ENCODE results near the gene NOD1.
"Not testable (repeated sequence)": the region's sequence is repeated elsewhere in the genome, so short reads cannot be mapped to it uniquely, and the experiment has no call there.

NOD1 gene

DNA sequence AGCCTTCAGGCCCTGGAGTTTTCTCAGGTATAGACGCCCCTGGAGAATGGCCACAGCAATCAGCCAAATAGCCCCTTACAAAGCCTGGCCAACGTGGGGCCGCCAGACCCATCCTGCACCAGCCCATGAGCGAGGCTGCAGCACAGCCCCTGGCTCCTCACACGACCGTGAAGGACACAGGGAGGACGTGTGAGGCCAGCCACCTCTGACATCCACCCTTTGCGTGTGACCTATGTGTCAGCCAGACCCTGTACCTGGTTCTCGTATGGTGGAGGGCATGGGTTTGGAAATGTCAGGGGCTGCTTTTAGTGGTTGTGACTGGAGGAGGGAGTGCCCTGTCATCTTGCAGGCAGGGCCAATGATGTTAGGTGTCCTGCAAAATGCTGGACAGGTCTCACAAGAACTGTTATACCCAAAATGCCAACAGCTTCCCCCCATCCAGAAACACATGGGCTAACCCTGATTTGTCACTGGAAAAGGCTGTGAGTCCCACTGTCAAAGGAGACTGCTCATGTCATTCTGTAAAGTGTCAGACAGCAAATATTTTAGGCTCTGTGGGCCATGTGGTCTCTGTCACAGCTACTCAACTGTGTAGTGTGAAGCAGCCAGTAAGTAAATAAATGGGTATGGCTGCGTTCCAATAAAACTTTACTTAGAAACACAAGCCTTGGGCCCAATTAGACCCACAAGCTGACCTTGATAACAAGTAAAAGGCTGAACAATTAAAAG, 30.0 kb downstream of the NOD1 start:
- DNase-seq: no peak

DNA sequence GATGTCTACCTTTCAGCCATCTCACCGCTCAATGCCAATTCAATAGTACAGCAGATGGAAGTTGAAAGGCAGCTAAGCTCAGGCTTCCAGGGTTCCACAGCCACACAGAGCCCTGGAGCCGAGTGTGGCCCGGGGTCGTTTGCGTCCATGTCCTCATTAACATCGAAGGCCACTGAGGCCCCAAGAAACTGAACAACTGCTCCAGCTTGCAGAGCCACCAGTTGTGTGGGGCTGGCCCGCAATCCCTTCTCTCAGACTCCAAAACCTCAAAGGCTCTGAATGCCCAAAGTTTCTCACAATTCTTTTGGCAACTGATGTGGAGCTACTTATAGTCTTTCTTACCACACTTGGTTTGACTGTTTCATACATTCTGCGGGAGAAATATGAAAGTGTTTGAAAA, 31.1 kb downstream of the NOD1 start:
- no peak for DNase-seq

DNA sequence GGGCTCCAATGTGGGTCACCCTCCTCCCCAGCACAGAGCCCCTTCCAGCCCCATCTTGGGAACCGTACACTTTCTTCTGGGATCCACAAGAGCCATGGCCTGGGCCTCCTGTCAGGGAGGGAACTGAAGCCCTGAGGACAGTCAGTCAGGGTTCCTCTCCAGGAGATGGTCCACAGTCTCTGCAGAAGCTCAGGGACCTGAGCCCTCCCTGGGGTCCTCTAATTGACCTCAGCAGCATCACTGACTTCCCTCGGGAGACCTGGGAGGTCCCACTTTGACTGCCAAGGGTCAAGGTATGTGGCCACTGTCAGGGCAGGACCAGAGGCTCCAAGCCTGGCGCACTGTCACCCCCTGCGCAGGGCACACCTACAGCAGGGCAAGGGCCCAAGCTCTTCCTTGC, 32.3 kb downstream of the NOD1 start:
- no peak for DNase-seq

DNA sequence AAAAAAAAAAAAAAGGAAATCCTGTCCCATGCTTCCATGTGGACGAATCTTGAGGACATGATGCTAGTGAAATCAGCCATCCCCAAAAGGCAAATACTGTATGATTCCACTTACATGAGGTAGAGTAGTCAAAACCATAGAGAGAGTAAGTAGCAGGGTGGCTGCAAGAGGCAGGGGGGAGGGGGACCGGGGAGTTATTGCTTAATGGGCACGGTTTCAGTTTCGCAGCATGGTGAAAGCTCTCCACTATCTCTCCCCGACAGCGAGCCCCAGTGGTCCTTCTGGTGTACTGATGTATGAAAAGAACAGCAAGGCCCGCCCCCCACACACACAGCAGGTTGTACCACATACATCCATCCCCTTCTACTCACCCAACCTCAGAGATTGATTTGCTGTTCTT, 32.8 kb downstream of the NOD1 start:
- DNase-seq: peak; percentile 64 to 76

DNA sequence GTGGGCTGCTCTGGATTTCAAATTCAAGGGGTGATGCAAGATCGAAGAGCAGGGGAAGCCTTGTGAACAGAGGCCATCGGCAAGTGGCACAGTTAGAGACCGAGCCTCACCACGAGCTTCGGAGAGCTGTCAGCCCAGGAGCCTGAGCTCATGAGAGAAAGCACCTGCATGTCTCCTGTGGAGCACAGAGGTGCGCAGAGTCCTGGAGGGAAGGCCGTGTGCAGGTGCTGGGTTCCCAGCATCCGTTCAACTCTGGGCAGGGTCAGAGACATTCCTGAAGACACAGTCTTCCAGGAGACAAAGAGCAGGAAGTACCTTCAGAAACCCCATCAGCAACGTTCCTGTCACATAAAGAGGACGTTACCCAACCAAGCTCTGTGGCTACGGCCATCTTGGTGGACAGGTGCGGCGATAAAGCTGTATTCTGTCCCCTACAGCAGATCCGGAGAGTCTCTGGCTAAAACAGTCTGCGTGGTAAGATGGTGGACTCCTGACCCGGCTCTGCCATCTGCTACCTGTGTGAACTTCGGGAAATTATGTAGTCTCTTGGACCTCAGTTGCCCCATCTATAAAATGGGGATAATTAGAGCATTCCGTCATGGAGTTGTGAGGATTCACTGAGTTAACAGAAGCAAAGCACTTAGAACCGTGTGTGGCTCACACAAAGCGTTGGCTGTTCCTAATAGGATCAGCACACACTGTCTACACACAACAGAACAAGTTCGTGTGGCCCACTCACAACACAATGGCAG, 40.6 kb downstream of the NOD1 start:
- no peak for DNase-seq

DNA sequence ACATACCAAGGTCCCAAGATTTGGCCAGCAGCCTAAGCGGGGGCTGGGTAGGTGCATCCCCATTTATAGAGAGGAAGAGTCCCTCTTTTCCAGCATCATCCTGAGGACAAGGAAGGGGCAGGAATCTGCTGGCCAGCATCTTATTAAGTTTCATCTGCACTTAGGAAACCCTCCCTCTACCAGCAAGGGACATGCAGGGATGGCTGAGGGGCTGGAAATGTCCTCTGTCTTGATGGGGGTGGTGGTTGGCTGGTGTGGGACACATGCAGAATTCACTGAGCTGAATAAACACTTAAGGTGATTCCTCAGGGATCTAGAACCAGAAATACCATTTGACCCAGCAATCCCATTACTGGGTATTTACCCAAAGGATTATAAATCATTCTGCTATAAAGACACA, 42.1 kb downstream of the NOD1 start:
- DNase-seq: no peak

DNA sequence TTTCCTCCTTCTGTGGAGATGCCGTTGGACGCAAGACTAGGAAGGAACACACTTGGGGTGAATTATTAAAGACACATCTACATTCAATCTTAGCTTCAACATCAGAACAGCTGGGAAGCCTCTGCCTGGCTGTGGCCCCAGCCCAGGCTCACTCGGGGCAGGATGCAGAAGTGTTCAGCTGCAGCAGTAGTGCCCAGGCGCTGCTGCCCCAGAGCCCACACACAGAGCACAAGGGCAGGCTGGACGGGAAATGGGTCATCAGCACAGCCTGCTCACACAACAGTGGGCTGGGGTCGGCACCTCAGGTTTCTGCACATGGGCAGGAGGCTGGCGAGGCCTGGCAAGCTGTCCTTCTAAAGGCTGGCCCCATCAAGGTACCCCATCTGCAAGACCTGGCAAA, 42.5 kb downstream of the NOD1 start:
- no peak for DNase-seq

DNA sequence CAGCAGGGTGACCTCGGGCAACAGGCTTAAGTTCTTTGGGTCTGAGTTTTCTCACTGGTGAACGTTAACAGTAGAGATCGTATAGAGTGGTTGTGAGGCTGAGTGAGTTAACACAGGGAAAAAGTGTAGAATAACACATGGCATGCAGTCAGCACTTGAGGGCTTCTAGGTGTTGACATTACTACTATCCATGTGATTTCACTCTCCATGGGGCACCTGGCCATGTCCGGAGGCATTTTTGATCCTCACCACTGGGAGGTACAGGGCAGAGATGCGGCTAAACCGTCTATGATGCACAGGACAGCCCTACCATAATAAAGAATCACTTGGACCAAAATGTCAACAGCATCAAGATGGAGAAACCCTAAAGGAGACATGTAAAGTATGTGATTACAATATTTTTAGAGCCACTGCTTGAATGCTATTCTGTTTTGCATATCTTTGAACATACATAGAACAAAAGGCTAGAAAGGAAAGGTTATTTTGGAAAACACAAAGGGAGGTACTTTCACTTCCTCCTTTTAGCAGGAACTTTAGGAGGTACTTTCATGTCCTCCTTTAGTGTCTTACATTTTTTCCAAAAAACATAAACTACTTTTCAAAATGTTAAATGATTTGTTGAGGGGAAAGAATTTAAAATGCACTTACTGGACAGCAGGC, 44.3 kb downstream of the NOD1 start:
- no peak for DNase-seq

DNA sequence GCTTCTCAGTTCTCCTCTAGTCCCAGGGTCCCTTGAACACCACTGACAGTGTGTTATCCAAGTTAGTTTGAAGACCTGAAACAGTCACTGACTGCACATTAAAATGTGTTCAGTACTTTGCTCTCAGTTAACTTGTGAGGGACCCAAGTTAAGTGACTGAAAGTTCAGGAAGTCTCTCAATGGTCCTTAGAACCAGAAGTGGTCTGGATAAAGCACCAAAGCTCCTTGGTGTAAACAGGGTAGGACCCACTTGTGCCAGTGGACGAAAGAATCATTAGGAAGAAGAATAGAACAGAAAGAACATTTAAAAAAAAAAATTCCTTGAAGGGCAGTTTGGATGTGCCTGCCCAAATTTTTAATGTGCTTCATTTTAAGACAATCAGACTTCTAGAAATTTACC, 45.1 kb downstream of the NOD1 start:
- DNase-seq: no peak

DNA sequence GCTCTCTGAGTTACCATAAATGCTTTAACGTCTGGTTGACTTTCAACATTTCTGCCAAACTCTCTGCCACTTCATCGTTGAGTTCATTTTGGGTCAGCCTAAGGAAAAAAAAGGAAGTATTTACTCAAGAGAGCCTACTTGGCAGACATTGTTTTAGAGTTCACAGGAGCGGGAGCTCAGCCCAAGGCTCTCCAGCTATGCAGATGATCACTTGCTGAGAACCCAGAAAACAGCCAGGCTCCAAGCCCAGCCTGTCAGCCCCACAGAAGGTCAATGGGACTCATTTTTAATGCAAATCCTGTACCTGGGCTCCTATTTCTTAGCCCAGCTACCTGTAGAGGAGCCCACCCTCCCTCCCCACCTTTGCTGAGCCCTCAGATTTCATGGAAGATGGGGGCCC, 45.5 kb downstream of the NOD1 start:
- DNase-seq: no peak

DNA sequence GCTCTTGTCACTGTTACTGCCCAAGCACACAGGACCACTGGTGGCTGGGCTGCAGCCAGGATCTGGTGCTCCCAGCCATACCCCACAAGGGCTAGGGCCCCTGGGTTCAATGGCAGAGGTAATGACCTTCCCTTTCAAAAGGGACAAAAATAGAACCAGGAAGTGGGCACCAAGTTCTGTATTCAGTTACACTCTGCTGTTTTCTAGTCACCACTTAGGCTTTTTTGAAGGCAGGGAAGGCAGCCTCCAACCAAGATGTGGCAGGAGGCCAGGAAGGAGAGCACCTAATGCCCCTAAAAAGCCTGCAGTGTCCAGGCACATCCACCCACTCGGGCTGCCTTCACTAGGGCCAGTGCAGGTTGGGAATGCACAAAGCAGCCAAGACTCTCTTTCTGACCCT, 47.8 kb downstream of the NOD1 start:
- no peak for DNase-seq

DNA sequence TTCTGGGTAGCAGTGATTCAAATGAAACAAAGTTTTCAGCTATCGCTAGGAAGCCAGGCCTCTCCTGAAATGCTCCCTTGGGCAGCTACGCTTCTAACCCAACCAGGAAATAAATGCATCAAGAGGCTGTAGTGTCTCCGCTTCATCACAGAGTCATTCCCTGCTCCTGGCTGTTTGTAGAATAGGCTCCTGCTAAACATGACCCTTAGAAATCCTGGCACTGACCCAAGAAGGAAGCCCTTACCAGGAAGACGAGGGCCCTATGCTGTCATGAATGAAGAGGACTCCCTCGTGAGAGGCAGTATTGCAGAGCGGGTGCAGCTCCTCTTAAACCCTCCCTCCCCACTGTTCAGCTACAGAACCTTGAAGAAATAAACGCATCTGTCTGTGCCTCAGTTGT, 48.3 kb downstream of the NOD1 start:
- DNase-seq: no peak

DNA sequence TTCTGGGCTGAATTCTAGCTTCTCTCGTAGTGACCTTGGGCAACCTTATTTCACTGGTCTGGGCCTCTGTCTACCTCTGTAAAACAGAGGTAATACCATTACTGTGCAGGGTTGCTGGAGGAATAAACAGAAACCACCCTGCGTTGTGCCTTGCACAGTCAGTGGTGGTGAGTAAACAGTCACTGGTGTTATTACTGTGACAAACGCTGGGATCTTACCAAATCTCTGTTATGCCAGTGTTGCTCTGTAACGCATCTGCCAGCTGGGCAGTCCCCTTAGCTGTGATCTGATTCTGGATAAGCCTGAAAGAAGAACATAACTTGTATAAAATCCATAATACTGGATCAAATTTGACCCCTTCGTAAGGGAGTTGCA, 49.4 kb downstream of the NOD1 start:
- no peak for DNase-seq

DNA sequence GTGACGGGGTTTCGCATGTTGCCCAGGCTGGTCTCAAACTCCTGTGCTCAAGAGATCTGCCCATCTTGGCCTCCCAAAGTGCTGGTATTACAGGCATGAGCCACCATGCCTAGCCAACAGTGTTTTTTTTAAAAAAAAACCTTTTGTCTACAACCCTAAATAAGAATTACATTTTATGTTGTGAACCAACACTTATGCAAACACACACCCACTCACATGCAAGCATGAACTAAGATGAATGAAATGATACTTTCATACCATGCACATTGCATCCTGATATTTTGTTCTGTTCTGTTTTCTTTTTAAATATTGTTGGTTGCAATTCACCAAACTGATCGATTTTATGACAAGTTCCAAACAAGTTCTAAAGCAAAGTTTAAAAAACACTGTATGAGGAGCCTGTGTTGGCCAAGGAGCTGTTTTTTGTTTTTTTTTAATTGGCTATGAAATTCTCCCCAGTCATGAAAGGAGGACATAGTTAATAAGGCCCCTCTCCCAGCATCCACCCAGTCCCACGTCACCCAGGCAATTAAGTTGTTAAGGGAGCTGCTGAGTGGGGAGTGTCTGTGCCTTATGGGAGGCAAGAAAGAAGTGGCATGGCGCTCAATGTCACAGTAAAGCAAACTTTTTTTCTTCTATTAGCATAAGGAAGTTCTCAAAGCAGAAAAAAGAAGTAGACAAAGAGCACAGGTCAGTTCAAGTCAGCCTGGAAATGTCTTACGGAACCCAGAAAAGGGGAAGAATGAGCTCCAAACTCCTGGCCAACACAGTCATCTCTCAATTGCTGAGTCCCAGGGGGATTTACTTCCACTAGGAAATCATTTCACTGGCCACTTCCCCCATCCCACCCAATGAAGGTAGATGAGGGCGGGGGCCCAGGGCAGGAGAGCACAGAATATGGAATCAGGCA, 50.1 kb downstream of the NOD1 start:
- no peak for DNase-seq

DNA sequence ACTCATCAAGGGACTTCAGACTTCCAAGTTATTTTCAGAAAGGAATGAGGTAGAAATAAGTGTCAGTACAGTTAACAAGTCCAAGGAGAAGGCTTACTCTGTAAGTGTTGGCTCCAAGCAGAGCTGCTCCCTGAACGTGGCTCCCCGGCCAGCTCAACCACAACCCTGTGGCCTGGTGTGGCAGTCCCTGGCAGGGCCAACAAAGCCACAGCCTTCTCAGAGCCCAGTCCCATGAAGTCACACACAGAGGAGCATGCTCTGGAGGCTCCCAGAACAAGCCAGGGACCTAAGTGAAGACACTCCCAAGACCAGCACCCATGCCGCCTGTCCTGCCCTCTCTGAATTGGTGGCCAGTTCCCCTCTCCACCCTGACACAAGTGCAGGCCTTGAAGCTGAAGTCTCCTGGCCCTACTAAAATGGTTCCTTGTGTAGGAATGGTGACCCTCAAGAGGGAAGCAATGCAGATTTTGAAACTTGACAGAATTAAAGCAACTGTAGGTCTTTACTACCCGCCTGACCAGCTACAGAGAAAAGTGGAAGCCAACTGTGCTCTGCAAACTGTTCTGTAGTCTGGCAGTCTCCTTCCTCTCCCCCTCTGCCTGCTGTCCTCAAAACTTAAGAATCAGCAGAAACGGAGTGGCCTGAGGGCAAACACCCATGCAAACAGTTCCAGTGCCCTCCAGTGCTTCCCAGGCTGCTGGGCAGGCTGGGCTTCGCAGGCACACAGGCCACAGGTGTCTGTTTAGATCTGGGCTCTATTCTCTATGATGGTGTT, 51.1 kb downstream of the NOD1 start:
- DNase-seq: no peak

DNA sequence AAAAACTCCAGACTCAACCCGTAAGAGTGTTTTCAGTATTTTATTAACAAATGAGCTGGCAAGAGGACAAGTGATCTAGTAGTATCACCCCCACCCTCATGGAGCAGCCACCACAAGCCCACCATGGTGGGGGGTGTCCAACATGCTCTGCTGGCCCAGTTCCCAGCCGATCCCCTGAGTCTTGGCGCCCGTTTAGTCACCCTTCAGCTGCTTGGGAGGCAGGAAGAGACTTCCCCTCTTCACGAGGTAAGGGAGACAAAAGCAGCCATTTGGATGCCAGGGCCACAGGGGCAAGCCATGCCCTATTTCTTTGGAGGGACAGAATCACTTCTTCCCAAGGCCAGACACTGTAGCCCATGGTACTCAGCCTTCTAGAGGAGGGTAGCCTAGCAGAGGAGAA, 54.1 kb downstream of the NOD1 start:
- no peak for DNase-seq

DNA sequence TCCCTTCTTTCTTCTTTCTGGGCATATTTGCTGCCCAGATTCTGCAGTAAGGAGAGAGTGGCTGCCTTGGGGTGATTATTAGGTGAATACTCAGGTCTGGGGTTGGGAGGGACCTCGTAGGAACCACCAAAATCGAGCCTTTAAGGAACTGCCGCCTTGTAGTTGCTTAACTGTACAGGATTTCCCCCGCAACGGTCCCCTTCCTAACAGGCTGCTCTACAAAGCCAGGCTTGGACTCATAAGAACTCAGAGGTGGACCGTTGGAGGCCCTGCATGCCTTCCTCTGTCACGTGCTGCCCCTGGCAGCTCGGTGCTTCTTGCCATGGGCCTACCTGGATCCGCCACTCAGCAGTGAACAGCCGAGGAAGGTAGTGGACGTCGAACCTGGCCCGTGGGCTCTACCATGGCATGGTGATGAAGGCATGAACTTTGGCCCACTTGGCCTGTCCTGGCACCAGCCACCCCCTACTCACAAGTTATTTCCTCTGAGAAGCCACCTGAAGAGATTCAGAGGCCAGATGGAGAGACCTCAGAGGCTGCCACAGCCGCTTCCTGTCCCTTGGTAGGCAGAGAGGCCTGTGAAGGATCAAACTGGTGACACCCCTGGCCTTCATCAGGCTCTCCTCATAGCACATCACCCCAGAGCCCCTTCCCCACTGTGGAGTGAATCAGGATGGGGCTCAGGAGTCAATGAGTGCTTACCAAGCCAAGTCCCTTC, 54.6 kb downstream of the NOD1 start:
- DNase-seq: no peak

DNA sequence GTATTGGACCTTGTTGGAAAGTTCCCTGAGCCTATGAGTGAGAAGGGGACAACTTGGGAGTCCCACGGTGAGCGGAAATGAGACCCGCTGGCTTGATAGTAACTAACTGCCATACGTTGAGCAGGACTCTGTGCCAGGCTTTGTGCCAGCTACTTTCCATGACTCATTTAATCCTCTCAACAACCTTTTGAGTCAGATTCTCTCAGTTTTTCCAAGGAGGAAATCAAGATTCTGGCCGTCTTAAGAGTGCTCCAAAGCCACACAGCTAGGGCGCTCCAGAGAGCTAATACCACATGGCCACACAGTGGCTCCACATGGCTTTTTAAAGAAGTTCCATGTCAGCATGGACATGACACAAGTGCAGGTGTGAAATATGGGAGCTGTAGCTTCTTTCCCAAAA, 55.7 kb downstream of the NOD1 start:
- no peak for DNase-seq

DNA sequence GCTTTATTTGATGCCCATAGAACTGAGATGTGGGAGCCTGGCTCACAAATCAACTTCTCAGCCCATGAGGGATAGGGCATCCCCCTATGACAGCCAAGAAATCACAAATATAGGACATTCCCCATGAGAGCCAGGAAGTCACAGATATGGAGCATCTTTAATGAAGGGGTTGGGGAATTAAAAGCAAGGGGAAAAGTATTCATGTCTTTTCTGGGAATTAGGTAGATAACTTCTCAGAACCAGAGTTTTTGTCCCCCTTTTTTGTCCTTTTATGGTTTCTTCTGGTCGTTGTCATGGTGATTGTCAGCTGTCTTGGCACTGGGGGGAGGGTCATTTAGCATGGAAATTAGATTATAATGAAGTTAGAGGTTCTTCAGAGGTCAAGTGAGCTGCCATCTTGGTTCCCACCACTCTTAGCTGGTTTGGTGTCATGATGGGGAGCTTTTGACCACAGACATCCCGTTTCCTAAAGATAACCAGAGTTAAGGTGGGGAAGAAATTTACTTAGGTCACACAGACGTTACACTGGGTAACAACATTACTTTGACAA, 56.9 kb downstream of the NOD1 start:
- no peak for DNase-seq

DNA sequence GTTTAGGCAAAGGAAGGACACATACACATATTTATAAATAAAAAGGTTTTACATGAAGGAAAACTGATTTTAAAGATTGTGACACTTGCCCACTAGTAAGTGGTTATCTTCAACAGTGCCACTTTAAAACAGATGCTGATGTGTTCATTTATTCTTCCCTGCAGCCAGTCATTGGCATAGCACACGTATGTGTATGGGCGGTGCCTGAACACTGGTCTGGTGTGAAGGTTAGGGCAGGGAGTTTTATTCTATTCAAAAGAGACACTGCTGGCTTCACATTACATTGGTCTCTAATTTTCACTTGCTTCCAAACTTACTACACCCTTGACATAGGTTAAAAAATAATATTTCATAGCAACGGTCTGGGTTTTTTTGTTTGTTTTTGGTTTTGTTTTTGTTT, 57.9 kb downstream of the NOD1 start:
- no peak for DNase-seq

DNA sequence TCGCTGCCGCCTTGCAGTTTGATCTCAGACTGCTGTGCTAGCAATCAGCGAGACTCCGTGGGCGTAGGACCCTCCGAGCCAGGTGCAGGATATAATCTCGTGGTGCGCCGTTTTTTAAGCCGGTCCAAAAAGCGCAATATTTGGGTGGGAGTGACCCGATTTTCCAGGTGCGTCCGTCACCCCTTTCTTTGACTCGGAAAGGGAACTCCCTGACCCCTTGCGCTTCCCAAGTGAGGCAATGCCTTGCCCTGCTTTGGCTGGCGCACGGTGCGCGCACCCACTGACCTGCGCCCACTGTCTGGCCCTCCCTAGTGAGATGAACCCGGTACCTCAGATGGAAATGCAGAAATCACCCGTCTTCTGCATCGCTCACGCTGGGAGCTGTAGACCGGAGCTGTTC, 58.5 kb downstream of the NOD1 start:
- DNase-seq: not testable (repeated sequence)
